Stomach (tissue), 9 donors: Measurements from ENCODE around the gene RBM10. TPM values are rescaled to one million over a fixed set of nuclear protein-coding genes. Genes with fewer than 3 reads are reported as not detected.
A peak's percentile ranks its signal among the peaks of the same experiment; 100 is the strongest.

Experiments used
- DNase-seq, 2 donors: peaks; one replicate each; pipeline versions ENCODE4 v3.0.0 to v3.0.0-alpha.2; 2013 to 2019
- H3K27ac ChIP-seq, 5 donors: fragments of 200-600 bp in 4 of 5; sonication (generic) in 4 of 5; one replicate each; pipeline ENCODE4 v1.5.1; 2013 to 2019; ENCODE audit warnings: mild to moderate bottlenecking in 1 of 5, moderate library complexity in 1 of 5
- H3K27me3 ChIP-seq, 3 donors: fragments of 200-600 bp; sonication (generic); one replicate each; pipeline ENCODE4 v1.5.1; 2017 to 2019; ENCODE audit warnings: mixed run types in 1 of 3
- H3K36me3 ChIP-seq, 4 donors: fragments of 200-600 bp; sonication (generic); 1 replicate in 3 of 4; 2 replicates in 1 of 4; pipeline ENCODE4 v1.5.1; 2016 to 2019
- H3K4me1 ChIP-seq, 4 donors: fragments of 200-600 bp; sonication (generic); one replicate each; pipeline ENCODE4 v1.5.1; 2016 to 2019
- H3K4me3 ChIP-seq, 4 donors: fragments of 200-600 bp; sonication (generic) in 3 of 4; one replicate each; pipeline ENCODE4 v1.5.1; 2016 to 2019; ENCODE audit warnings: mild to moderate bottlenecking in 1 of 4
- H3K9me3 ChIP-seq, 4 donors: fragments of 200-600 bp; sonication (generic); one replicate each; pipeline ENCODE4 v1.5.1; 2016 to 2019
- EP300 ChIP-seq: sonication (generic); formaldehyde crosslinking; IDR thresholded peaks from one replicate; pipeline ENCODE4 v1.6.1; 2017; ENCODE audit warnings: antibody characterized with exemption
- POLR2A ChIP-seq, 4 donors: fragments of 450-650 bp; IDR thresholded peaks; one replicate each; pipeline ENCODE4 v1.6.1; 2016; ENCODE audit warnings: antibody characterized with exemption in 4 of 4, control low read depth in 2 of 4, mild to moderate bottlenecking in 1 of 4, moderate library complexity in 1 of 4
- POLR2AphosphoS5 ChIP-seq, 3 donors: sonication (generic); formaldehyde crosslinking; IDR thresholded peaks; one replicate each; pipeline ENCODE4 v1.6.1; 2016; ENCODE audit warnings: antibody characterized with exemption in 3 of 3
- WGBS, 5 donors: extraction: QIAGEN DNeasy Blood & Tissue Kit in 3 of 5; methylation state at CpG; one replicate each; pipeline versions ENCODE4 v1.1.5 to v1.1.7; 2013 to 2018; 5-methylcytosine and 5-hydroxymethylcytosine counted together
- intact Hi-C: fragments of 100-400 bp; cut with DNase I; formaldehyde crosslinking; loops from one replicate; pipeline ENCODE4 v1.15.1; 2023; ENCODE audit warnings: low total_unique reads
- polyA plus RNA-seq, 3 donors: library from polyadenylated mRNA; stranded (reverse); fragments of 200-250 nt; gene quantifications; one replicate each; pipeline ENCODE4 v1.2.3, GENCODE V29; 2013
- total RNA-seq, 5 donors: library from RNA; depleted of rRNA; stranded (reverse); fragments of >200 nt; gene quantifications; one replicate each; pipeline versions ENCODE4 v1.1.0 to v1.2.3, GENCODE V29; 2014 to 2016
- TF ChIP-seq, protein P1 (sequence below), 7 experiments: fragments of 450-650 bp in 4 of 7; fragments of 200-600 bp in 3 of 7; sonication (generic) in 3 of 7; IDR thresholded peaks; one replicate each; pipeline ENCODE4 v1.5.1; 2016 to 2019; ENCODE audit warnings: antibody characterized with exemption in 7 of 7, control low read depth in 2 of 7, mild to moderate bottlenecking in 1 of 7
- donor health status: healthy with polysubstance abuse.
- donor health status: Bipolar disorder and iron deficiency.
- donor health status: healthy.

RBM10 gene
- total and polyA plus RNA-seq, 8 donors, result 1.8 to 51.3 (median 24.9) TPM

DNA sequence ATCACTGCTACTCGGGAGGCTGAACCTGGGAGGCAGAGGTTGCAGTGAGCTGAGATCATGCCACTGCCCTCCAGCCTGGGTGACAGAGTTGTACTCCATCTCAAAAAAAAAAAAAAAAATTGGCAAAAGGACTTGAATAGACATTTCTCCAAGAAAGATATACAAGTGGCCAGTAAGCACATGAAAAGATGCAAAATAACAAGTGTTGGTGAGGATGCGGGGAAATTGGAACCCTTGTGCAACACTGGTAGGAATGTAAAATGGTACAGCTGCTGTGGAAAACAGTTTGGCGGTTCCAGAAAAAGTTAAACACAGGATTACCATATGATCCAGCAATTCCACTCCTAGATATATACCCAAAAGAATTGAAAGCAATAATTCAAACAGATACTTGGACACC lies 19.4 kb downstream of the RBM10 start:
- Histone ChIP-seq H3K27ac (no peak overlapping the region), H3K4me3 (no peak overlapping the region), H3K36me3 (peaks cover 0 to 15% (median 8%) of the 10 kb centered on the region in 4 donors), H3K4me1 (no peaks in the 10 kb centered on the region), H3K9me3 (peaks cover 0 to 16% (median 5%) of the 10 kb centered on the region in 4 donors), H3K27me3 (peaks cover 0 to 6% (median 0%) of the 10 kb centered on the region in 3 donors)
- intact Hi-C loops, result no loop called here
- 93 to 100% (median 99%) methylated on average over 3 of the region's 3 CpGs for WGBS, 5 donors
- DNase-seq, result no peak
- no peak for TF ChIP-seq EP300
- TF ChIP-seq, protein P1, sequence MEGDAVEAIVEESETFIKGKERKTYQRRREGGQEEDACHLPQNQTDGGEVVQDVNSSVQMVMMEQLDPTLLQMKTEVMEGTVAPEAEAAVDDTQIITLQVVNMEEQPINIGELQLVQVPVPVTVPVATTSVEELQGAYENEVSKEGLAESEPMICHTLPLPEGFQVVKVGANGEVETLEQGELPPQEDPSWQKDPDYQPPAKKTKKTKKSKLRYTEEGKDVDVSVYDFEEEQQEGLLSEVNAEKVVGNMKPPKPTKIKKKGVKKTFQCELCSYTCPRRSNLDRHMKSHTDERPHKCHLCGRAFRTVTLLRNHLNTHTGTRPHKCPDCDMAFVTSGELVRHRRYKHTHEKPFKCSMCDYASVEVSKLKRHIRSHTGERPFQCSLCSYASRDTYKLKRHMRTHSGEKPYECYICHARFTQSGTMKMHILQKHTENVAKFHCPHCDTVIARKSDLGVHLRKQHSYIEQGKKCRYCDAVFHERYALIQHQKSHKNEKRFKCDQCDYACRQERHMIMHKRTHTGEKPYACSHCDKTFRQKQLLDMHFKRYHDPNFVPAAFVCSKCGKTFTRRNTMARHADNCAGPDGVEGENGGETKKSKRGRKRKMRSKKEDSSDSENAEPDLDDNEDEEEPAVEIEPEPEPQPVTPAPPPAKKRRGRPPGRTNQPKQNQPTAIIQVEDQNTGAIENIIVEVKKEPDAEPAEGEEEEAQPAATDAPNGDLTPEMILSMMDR (IDR thresholded peaks at IDR 0.05), result no peak
- no peak for TF ChIP-seq POLR2AphosphoS5 (IDR thresholded peaks at IDR 0.05)
- TF ChIP-seq POLR2A (IDR thresholded peaks at IDR 0.05), result no peak

DNA sequence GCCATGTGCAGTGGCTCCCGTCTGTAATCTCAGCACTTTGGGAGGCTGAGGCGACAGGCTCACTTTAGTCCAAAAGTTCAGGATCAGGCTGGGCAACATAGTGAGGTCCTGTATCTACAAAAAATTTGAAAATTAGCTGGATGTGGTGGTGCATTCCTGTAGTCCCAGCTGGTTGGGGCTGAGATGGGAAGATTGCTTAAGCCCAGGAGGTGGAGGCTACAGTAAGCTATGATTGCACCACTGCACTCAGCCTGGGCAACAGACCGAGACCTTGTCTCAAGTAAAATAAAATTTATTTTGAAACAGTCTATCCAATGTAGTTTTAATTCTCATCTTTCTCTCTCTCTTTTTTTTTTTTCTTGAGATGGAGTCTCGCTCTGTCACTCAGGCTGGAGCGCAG lies 21.1 kb downstream of the RBM10 start:
- Histone ChIP-seq H3K9me3 (peaks cover 0 to 16% (median 5%) of the 10 kb centered on the region in 4 donors), H3K36me3 (peaks cover 0 to 32% (median 24%) of the 10 kb centered on the region in 4 donors), H3K27me3 (peaks cover 0 to 6% (median 0%) of the 10 kb centered on the region in 3 donors), H3K4me1 (no peaks in the 10 kb centered on the region), H3K4me3 (no peak overlapping the region), H3K27ac (no peak overlapping the region)
- WGBS, 5 donors, result 92 to 96% (median 95%) methylated on average over 5 of the region's 5 CpGs
- DNase-seq, result peak in 1 of 2 donors; percentile 23
- TF ChIP-seq POLR2AphosphoS5 (IDR thresholded peaks at IDR 0.05), result no peak
- no peak for TF ChIP-seq POLR2A (IDR thresholded peaks at IDR 0.05)
- no peak for TF ChIP-seq EP300
- TF ChIP-seq, protein P1 (IDR thresholded peaks at IDR 0.05), result no peak
- intact Hi-C loops, result no loop called here

DNA sequence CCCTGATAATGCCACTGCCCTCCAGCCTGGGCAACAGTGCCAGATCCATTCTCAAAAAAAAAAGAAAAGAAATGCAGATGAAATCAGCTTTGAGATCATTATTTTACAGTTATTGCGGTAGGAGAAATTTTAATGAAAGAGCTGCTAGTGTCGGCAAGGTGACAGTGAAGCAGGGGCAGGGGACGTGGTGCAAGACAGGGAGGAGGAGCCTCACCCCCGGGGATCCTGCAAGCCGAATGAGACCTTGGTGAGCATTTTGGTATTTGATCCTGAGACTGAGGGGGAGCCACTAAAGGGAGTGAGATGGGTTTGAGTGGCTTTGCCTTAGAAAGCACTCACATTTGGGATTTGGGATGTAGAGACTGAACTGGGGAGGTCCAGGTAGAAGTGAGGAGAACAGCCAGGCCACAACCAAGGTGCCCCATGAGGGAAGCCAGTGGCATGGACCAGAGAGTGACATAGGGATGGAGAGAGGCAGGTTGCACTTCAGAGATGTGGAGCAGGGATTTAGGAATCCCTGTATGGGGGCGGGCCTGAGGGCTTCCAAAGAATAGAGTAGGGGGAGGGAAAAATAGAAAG lies 23.6 kb downstream of the RBM10 start:
- TF ChIP-seq, protein P1 (IDR thresholded peaks at IDR 0.05), result no peak
- TF ChIP-seq POLR2A (IDR thresholded peaks at IDR 0.05) (no peak), POLR2AphosphoS5 (IDR thresholded peaks at IDR 0.05) (no peak), EP300 (no peak)
- Histone ChIP-seq H3K9me3 (peaks cover 0 to 16% (median 5%) of the 10 kb centered on the region in 4 donors), H3K4me3 (no peak overlapping the region), H3K4me1 (no peaks in the 10 kb centered on the region), H3K27ac (no peak overlapping the region), H3K36me3 (peaks cover 13 to 48% (median 46%) of the 10 kb centered on the region in 4 donors), H3K27me3 (peaks cover 0 to 6% (median 0%) of the 10 kb centered on the region in 3 donors)
- intact Hi-C loops, result no loop called here
- 76 to 92% (median 87%) methylated on average over 5 to 6 of the region's 6 CpGs for WGBS, 5 donors
- DNase-seq, result no peak

DNA sequence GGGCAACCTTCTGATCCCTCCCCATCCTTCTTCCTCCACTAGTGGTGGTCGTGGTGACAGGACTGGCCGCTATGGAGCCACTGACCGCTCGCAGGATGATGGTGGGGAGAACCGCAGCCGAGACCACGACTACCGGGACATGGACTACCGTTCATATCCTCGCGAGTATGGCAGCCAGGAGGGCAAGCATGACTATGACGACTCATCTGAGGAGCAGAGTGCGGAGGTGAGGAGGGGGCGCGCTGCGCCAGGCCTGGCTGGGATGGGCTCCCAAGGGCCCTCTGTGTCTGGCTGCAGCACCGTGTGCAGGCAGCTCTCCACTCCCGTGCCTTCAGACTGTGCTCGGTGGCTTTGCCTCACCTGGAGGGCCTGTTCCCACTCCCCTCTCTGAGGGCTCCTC lies 24.3 kb downstream of the RBM10 start:
- no peak for TF ChIP-seq EP300
- TF ChIP-seq POLR2A (IDR thresholded peaks at IDR 0.05), result no peak
- TF ChIP-seq POLR2AphosphoS5 (IDR thresholded peaks at IDR 0.05), result no peak
- TF ChIP-seq, protein P1 (IDR thresholded peaks at IDR 0.05), result no peak
- WGBS, 5 donors, result 86 to 93% (median 93%) methylated on average over 7 to 19 of the region's 19 CpGs
- Histone ChIP-seq H3K4me3 (no peak overlapping the region), H3K9me3 (peaks cover 0 to 14% (median 3%) of the 10 kb centered on the region in 4 donors), H3K27ac (no peak overlapping the region), H3K27me3 (peaks cover 0 to 6% (median 0%) of the 10 kb centered on the region in 3 donors), H3K4me1 (no peaks in the 10 kb centered on the region), H3K36me3 (peaks cover 14 to 55% (median 53%) of the 10 kb centered on the region in 4 donors)
- intact Hi-C loops, result no loop called here
- DNase-seq, result peak in 1 of 2 donors; percentile 13
